Fibroblast of gingiva (primary cell): ENCODE data around the gene NYAP1.
"Not testable (repeated sequence)": the region's sequence is repeated elsewhere in the genome, so short reads cannot be mapped to it uniquely, and the experiment has no call there.

Source experiments
- DNase-seq: peaks from one replicate; pipeline ENCODE4 v3.0.0-alpha.2; 2011; ENCODE audit warnings: low read depth

NYAP1 gene

DNA sequence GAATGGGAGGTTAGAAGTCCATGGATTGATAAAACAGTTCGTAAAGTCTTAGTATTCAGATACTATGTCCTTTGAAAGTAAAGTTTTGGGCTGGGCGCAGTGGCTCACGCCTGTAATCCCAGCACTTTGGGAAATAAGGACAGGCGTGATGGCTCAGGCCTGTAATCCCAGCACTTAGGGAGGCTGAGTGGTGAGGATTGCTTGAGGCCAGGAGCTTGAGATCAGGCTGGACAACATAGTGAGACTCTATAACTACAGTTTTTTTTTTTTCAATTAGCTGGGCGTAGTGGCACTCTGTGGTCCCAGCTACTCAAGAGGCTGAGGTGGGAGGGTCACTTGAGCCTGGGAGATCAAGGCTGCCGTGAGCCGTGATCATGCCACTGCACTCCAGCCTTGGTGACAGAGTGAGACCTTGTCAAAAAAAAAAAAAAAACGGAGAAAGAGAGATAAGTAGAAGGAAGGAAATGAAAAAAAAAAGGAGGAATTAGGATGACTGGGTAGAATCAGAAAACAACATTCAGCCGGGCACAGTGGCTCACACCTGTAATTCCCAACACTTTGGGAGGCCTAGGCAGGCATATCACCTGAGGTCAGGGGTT, 29.6 kb downstream of the NYAP1 start:
- no peak for DNase-seq

DNA sequence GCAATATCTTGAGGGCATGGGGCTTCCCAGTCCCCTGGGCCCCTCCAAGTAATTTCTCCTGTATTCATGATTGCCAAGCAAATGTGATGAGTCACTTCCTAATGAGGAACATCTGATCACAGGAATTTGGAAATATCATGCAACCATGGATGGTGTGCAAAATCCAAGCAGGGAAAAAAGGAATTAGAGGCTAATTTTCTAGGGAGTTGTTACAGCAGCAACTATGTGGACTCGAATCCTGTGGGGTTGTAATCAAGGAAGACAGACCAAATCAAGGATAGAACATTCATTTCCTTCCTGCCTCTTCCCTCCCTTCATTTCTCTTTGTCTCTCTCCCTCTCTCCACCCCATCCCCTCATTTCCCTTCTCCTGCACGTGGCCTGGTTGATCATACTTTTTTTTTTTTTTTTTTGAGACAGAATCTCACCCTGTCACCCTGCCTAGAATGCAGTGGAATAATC, 31.4 kb downstream of the NYAP1 start:
- peak; percentile 86 for DNase-seq

DNA sequence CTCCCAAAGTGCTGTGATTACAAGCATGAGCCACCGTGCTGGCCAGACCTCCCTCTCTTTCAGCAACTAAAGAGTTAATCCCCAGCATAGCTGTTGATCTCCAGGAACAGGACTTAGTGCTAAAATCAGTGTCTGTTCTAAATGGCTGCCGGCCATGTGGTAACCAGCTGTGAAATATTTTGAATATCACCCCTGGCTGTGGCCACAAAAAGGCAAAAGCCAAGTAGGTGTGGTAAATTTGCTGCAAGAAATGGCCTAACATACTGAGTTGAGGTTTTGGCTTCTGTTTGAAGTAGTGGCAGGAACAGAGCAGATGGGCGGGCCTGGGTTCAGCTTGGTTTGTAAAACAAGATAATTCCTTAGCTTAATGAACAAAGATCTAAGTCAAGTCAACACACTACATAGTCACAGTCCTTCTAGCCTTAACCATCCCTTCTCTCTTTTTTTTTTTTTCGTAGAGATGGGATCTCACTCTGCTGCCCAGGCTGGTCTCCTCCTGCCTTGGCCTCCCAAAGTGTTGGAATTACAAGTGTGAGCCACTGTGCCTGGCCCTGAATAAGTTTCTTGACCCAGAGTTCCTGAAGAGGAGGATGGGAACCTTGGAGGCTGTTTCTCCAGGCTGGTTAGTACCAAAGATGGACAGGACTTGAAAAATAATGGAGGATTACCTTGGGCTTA, 32.5 kb downstream of the NYAP1 start:
- peak; percentile 93 for DNase-seq

DNA sequence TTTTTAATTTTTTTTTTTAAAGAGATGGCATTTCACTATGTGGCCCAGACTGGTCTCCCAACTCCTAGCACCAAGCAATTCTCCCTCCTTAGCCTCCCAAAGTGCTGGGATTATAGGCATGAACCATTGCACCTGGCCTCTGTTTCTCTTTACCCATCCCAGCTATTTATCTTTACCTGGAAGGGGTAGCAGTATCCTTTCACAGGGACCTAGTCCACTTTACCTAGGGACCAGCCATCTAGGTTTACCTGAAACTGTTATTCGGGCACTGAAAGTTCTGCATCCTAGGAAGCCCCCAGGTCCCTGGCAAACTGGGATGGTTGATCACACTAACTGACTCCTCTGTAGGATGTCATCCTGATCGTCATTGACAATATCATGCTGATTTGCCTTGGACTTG, 33.6 kb downstream of the NYAP1 start:
- no peak for DNase-seq

DNA sequence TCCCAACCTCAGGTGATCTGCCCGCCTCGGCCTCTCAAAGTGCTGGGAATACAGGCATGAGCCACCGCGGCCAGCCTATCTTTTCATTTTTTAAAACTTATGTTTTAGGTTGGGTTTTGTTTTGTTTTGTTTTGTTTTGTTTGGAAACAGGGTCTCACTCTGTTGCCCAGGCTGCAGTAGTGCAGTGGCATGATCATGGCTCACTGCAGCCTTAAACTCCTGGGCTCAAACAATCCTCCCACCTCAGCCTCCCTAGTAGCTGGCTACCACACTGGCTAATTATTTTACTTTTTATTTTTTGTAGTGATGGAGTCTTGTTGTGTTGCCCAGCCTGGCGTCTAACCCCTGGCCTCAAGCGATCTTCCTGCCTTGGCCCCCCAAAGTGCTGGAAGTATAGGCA, 35.9 kb downstream of the NYAP1 start:
- no peak for DNase-seq

DNA sequence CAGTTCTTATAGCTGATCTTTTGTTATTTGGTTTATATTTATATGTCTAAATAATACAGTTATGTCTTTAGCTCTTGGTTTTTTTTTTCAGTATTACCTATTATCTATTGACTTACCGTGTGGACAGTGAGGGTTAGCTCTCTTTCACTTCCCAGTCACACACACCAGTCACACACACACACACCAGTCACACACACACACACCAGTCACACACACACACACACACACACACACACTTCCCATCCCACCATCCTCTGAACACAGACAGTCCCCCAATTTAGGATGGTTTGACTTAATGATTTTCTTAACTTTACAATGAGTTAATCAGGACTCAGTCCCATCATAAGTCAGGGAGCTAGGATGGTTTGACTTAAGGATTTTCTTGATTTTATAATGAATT, 36.4 kb downstream of the NYAP1 start:
- no peak for DNase-seq

DNA sequence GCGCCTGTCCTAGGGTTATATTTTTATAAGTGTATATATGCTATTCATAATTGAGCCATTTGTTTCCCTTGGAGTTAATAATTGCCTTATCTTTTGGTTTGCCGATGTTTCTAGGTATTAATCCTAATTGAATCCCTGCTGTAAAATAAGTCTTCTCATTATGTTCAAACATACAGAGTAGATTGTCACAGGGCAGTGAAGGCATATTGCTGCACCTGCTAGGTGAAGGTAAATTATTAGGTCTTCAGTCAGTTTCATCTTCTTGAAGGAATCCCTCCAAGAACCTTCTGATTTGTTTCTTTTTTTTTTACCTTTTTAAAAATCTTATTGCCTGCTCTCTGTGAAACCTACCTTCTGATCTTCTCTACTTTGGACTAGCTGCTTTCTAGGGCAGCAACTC, 37.3 kb downstream of the NYAP1 start:
- DNase-seq, result no peak

DNA sequence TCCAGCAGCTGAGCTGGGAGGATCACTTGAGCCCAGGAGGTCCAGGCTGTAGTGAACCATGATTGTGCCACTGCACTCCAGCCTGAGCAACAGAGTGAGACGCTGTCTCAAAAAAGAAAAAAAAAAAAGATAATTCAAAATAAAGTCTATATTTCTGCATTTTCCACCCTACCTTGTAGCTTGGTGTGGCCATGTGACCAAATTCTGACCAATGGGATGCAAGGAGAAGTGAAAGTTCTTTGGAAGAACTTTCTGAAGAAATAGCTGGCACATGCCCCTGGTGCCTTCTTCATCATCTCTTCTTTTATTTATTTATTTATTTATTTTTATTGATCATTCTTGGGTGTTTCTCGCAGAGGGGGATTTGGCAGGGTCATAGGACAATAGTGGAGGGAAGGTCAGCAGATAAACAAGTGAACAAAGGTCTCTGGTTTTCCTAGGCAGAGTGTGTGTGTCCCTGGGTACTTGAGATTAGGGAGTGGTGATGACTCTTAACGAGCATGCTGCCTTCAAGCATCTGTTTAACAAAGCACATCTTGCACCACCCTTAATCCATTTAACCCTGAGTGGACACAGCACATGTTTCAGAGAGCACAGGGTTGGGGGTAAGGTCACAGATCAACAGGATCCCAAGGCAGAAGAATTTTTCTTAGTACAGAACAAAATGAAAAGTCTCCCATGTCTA, 38.3 kb downstream of the NYAP1 start:
- not testable (repeated sequence) for DNase-seq

DNA sequence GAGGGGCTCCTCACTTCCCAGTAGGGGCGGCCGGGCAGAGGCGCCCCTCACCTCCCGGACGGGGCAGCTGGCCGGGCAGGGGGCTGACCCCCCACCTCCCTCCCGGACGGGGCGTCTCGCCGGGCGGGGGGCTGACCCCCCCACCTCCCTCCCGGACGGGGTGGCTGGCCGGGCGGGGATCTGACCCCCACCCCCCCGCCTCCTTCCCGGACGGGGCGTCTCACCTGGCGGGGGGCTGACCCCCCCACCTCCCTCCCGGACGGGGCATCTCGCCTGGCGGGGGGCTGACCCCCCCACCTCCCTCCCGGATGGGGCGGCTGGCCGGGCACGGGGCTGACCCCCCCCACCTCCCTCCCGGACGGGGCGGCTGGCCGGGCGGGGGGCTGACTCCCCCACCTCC, 39.5 kb downstream of the NYAP1 start:
- not testable (repeated sequence) for DNase-seq

DNA sequence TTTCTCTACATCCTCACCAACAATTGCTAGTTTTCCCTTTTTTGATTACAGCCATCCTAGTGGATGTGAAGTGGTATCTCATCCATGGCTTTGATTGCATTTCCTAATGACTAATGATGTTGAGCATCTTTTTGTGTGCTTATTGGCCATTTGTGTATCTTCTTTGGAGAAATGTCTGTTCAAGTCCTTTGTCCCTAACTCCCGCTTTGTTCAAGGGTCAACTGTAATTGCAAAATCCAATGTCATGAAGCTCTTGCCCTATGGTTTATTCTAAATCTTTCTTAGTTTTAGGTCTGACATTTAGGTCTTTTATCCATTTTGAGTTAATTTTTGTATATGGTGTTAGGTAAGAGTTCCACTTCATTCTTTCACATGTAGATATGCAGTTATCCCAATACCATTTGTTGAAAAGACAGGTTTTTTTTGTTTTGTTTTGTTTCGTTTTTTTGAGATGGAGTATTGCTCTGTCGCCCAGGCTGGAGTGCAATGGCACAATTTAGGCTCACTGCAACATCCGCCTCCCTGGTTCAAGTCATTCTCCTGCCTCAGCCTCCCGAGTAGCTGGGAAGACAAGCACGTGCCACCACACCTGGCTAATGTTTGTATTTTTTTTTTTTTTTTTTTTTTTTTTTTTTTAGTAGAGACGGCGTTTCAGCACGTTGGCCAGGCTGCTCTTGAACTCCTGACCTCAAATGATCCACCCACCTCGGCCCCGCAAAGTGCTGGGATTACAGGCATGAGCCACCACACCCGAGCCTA, 44.6 kb downstream of the NYAP1 start:
- not testable (repeated sequence) for DNase-seq

DNA sequence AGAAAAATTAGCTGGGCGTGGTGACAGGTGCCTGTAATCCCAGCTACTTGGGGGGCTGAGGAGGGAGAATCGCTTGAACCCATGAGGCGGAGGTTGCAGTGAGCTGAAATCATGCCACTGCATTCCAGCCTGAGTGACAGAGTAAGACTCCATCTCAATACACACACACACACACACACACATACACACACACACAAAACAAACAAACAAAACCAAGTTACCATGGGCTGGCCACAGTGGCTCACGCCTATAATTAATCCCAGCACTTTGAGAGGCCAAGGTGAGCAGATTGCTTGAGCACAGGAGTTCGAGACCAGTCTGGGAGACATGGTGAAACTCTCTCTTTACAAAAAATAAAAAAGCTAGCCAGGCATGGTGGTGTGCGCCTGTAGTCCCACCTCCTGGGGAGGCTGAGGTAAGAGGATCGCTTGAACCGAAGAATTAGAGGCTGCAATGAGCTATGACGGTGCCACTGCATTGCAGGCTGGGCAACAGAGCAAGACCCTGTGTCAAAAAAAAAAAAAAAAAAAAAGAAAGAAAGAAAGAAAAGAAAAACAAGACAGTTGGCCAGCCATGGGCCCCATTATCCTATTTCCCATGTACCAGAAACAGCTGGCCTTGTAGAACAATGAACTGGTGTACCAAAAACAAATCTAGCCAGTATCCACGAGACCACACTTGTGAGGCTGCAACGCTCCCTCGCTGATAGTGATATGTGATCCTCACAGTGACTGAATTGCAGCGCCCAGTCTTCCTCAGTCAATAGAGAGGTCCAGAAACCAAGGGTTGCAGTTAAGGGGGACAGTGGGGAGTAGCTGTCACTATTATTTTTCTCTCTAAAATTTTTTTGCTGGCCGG, 48.7 kb downstream of the NYAP1 start:
- no peak for DNase-seq

DNA sequence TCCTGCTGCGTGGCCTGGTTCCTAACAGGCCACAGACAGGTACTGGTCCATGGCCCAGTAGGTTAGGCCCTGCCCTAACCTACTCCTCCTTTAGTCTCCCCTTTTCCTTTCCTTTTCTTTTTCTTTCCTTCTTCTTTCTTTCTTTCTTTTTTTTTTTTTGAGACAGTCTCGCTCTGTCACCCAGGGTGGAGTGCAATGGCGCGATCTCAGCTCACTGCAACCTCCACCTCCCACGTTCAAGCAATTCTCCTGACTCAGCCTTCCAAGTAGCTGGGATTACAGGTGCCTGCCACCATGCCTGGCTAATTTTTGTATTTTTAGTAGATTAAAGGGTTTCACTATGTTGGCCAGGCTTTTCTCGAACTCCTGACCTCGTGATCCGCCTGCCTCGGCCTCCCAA, 52.3 kb downstream of the NYAP1 start:
- not testable (repeated sequence) for DNase-seq

DNA sequence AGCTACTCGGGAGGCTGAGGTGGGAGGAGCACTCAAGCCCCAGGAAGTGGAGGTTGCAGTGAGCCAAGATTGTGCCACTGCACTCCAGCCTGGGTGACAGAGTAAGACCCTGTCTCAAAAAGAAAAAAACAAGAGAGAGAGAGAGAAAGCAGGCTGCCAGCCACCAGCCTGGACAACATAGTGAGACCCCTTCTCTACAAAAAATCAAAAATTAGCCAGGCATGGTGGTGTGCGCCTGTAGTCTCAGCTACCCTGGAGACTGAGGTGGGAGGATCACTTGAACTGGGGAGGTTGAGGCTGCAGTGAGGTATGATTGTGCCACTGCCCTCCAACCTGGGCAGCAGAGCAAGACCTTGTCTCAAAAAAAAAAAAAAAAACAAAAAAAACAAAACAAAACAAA, 53.0 kb downstream of the NYAP1 start:
- DNase-seq, result not testable (repeated sequence)

DNA sequence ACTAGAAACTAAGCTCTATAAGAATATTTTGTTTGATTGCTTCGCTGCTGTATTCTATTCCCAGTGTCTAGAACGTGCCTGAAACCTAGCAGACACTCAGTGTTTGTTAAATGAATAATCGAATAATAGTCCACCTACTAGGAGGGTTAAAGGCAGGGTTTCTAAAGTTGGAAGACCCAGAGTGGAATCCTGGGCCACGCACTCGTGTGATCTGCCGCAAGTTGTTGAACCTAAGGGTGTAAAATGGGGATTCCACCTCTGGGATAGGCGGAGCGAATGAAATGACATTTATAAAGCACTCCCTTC, 54.6 kb downstream of the NYAP1 start:
- no peak for DNase-seq

DNA sequence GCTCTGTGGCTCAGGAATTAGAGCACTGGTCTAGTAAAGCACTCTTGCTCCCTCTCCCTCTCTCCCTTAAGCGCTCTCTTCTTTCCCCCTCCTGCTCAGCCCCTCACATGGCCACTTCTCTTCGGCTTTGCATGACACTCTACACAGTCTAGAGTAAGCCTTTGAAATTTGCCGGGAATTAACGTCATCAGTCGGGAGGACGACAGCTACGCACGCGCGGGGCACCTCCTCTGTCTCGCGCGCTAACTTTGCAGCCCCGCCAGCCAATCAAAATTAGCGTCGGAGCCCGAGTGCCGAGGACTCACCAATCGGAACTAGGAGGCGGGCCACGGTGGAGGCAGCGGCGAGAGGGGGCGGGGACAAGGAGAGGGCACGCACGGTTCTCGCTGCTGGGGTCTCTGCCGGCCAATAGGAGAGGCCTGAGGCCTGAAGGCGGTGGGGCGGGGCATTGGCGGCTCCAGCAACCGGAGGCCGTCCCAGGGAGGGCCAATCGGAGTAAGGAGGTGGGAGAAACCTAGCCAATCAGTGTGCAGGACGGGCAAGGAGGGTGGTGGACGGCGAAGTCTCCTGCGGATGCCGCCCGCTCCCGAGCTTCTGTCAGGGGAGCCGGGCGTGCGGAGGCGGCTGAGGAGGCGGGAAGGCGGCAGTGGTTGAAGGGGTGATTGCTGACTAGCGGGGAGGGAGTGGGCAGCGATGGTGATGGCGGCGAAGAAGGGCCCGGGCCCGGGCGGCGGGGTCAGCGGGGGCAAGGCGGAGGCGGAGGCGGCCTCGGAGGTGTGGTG, 55.1 kb downstream of the NYAP1 start, which contains the start of gene AGFG2:
AGFG2 (plus strand) TSS at position 550 of the 782 bp plus-strand sequence; CDS start at position 694, 144 bp downstream.
- DNase-seq, result peak; percentile 100

DNA sequence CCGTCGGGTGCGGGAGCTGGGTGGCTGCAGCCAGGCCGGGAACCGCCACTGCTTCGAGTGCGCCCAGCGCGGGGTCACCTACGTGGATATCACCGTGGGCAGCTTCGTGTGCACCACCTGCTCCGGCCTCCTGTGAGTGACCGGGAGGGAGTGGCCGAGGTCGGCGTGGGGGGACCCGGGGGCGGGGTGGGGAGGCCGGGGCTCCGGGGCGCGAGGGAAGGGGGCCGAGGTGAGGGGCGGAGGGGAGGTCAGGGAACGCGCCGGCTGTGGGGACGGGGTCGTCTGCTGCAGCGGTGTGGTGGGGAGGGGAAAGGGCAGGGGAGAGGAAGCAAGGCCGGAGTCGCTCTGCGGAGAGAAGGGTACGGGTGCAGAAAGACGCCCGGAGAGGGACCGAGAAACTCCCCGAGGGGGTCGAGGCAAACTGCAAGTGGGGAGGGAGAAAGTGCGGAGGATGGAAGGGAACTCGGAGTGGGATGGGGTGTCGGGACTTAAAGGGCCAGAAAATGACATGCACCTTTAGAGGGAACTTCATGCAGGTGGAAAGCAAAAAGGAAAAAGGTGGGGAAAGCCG, 55.8 kb downstream of the NYAP1 start:
- DNase-seq, result no peak

DNA sequence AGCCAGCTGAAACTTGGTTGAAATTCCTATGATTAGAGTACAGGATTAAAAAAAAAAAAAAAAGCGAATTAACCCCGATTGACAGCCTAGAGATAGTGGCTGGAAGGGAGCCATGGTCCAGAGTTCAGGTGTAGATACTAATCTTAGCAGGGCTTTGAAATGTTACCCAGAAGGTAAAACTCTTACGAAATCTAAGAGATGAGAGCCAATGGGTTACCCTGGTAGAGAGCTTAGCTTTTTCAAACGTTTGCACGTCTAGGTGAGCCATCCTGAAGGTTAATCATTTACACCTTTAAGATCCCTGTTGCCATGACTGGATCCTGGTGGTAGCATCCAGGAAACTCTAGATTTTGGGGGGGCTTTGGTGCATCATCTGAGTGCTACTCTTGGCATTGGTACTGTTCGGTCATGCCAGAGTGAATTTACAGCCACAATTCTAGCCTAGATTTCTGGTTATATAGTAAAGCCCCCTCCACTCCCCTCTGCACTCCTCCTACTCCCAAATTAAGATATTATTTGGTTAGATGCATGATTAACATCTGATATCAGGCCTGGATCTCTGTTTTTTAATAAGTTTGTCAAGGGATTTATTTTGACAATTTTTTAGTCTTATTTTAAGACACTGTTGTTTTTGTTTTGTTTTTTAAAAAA, 56.5 kb downstream of the NYAP1 start:
- DNase-seq, result no peak

DNA sequence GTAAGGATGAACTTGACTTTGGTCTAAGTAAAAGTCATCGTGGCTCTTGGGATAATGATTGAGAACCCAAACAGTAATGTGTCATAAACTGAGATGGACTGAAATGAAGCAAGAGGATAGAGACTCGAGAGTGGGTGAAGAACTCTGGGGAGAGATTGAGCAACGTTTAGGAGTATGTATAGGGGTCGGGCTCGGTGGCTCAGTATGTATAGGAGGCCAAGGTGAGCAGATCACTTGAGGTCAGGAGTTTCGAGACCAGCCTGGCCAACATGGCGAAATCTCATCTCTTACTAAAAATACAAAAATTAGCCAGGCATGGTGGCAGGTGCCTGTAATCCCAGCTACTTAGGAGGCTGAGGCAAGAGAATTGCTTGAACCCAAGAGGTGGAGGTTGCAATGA, 57.6 kb downstream of the NYAP1 start:
- DNase-seq, result not testable (repeated sequence)

DNA sequence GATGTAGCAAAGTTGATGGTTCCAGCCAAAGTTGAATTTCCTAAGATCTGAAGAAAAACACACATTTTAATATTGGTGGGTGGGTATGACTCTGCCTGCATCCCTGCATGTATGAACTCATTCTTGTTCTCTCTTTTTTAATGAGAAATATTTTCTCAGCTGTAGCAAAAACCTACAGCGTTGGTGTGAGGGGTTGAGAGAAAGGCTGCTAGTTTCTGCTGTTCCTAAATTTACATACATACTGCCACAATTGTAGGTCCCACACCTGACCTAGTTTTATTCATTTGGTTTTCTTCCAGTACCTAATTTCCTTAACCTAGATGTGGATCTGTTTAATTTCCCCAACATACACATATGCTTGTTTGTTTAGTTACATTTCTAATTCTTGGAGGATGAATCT, 59.9 kb downstream of the NYAP1 start:
- no peak for DNase-seq

DNA sequence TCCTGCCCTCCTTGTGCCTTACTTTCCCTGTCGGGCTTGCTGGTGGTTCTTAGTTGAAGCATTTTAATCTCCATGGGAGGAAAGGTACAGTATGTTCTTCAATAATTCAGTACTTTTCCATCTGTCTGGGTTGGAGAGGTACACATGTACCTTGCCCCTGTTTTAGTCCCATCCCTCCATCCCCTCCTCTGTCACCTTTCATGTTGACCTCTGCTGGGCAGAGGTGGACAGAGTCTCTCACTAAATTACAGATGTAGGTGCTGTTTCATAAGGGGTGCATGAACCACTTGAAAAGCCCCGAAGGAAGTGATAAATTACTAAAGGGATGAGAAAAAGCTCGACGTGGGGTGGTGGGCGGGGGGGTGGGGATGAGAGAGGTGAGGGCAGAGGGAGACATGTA, 60.7 kb downstream of the NYAP1 start:
- no peak for DNase-seq
